Lower lobe of right lung (tissue), 2 donors: ENCODE data around the gene SPATA4. TPM values are rescaled to one million over a fixed set of nuclear protein-coding genes. Genes with fewer than 3 reads are reported as not detected.

ENCODE experiments used
- ATAC-seq, 2 donors: fragments of 200-7000 bp; cut with Tn5 transposase; one replicate each; pipeline ENCODE4 v1.9.1; 2020 to 2022; ENCODE audit warnings: mild to moderate bottlenecking in 2 of 2, moderate library complexity in 2 of 2
- DNase-seq: peaks from one replicate; pipeline ENCODE4 v3.0.0-alpha.2; 2020
- H3K27ac ChIP-seq: fragments of 200-600 bp; one replicate; pipeline ENCODE4 v1.8.0; 2022
- H3K27me3 ChIP-seq: fragments of 200-600 bp; one replicate; pipeline ENCODE4 v1.8.0; 2022; ENCODE audit warnings: low read depth
- H3K36me3 ChIP-seq: fragments of 200-600 bp; one replicate; pipeline ENCODE4 v1.8.0; 2022; ENCODE audit warnings: mild to moderate bottlenecking
- H3K4me1 ChIP-seq: fragments of 200-600 bp; one replicate; pipeline ENCODE4 v1.8.0; 2022
- H3K4me3 ChIP-seq: fragments of 200-600 bp; one replicate; pipeline ENCODE4 v1.8.0; 2022; ENCODE audit warnings: mild to moderate bottlenecking
- H3K9me3 ChIP-seq: fragments of 200-600 bp; one replicate; pipeline ENCODE4 v1.8.0; 2022
- CTCF ChIP-seq: fragments of 200-600 bp; IDR thresholded peaks from one replicate; pipeline ENCODE4 v1.8.0; 2022; ENCODE audit warnings: antibody characterized with exemption, mild to moderate bottlenecking
- intact Hi-C: fragments of 100-400 bp; cut with DNase I; formaldehyde crosslinking; loops from one replicate; pipeline ENCODE4 v1.11.0; 2022
- total RNA-seq: library from RNA; stranded (reverse); fragmentation: NEBNext Ultra II Directional; extraction: Animal tissue kit (Norgen Biotek cat#: 25700); gene quantifications from one replicate; pipeline ENCODE4 v1.2.1, GENCODE V29; 2021
- donor health status: DM: no; HTN: yes; CAD: no; lungs with severe emphysema.

SPATA4 gene
- total RNA-seq, 1 donor from 2014 or later, result 1.2 TPM

DNA sequence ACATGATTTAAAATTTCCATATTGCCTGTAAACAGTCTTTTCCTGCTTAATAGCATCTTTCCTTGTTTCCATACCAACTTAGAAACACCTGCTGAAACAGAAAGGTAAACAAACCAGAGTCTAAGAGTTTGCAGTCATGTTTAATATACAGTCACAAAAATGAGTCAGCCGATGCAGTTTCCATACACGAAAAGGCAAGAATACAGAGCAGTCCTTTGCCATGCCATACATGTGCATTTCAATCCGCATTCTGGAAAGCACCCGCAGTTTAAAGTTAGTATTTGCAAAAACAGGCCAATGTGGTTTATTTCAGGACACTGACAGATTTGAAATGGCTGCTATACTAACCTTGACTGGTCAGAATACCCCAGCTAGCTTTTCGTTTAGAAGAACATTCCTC lies 41.6 kb upstream of the SPATA4 start:
- Histone ChIP-seq H3K27ac (no peak overlapping the region), H3K9me3 (no peaks in the 10 kb centered on the region), H3K4me3 (no peak overlapping the region), H3K27me3 (no peaks in the 10 kb centered on the region), H3K4me1 (no peaks in the 10 kb centered on the region), H3K36me3 (no peaks in the 10 kb centered on the region)
- intact Hi-C loops, result no loop called here
- ATAC-seq, result no peak
- no peak for TF ChIP-seq CTCF
- no peak for DNase-seq

DNA sequence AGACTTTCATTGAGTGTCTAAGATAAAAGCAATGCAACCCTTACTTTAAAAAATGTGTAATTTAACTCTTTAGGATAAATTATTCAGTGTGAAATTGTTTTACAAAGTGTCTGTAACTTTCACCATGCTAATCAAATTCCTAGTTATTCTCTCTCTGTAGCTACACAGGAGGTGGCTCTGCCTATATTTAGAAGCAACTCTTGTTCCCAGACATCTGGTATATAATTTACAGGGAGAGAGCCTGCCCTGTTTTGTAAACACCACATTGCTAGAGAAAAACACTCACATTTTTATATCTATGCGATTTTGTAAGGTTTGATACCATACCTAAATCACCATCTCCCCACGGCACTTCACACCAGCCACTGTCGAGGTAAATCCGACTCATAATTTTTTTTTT lies 35.5 kb upstream of the SPATA4 start:
- intact Hi-C loops, result no loop called here
- Histone ChIP-seq H3K36me3 (no peaks in the 10 kb centered on the region), H3K4me3 (no peak overlapping the region), H3K9me3 (no peaks in the 10 kb centered on the region), H3K27me3 (no peaks in the 10 kb centered on the region), H3K27ac (no peak overlapping the region), H3K4me1 (no peaks in the 10 kb centered on the region)
- ATAC-seq (no peak), DNase-seq (no peak)
- TF ChIP-seq CTCF, result no peak

- Histone ChIP-seq H3K4me1 (no peaks in the 10 kb centered on the region), H3K4me3 (no peak overlapping the region), H3K9me3 (no peaks in the 10 kb centered on the region), H3K27ac (no peak overlapping the region), H3K36me3 (no peaks in the 10 kb centered on the region), H3K27me3 (no peaks in the 10 kb centered on the region)
- DNase-seq (no peak), ATAC-seq (no peak)
- TF ChIP-seq CTCF, result no peak
- intact Hi-C loops, result no loop called here
These were observed 34.3 kb upstream of the SPATA4 start for GRCh38 chr4:176229645-176230044.

- intact Hi-C loops, result no loop called here
- no peak for ATAC-seq
- Histone ChIP-seq H3K4me3 (no peak overlapping the region), H3K27me3 (no peaks in the 10 kb centered on the region), H3K9me3 (no peaks in the 10 kb centered on the region), H3K27ac (no peak overlapping the region), H3K36me3 (no peaks in the 10 kb centered on the region), H3K4me1 (no peaks in the 10 kb centered on the region)
- DNase-seq, result no peak
- no peak for TF ChIP-seq CTCF
These were observed 31.4 kb upstream of the SPATA4 start for GRCh38 chr4:176226736-176227135.

DNA sequence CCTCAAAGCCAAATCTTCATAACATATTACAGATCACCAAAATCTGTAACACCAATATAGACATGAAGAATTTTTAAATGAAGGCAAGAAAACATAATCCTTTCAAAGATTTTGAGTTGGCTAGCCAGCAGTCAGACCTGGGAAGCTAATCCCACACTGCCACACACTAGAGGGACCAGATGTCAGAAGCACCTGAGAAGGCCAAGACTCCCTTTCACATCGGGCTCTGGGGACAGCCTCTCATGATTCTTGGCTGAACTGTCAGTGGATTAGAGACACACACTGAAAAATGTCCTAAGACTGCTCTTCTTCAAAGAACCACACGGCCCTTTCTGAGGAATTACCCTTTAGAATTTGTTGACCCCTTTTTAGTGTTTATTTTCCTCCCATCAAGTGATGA lies 28.2 kb upstream of the SPATA4 start:
- no peaks in the 10 kb centered on the region for H3K36me3 ChIP-seq
- no peak for TF ChIP-seq CTCF
- H3K4me3 ChIP-seq, result no peak overlapping the region
- H3K9me3 ChIP-seq, result no peaks in the 10 kb centered on the region
- DNase-seq, result no peak
- no peak overlapping the region for H3K27ac ChIP-seq
- no peaks in the 10 kb centered on the region for H3K4me1 ChIP-seq
- no peak for ATAC-seq
- H3K27me3 ChIP-seq, result no peaks in the 10 kb centered on the region
- intact Hi-C loops, result no loop called here

DNA sequence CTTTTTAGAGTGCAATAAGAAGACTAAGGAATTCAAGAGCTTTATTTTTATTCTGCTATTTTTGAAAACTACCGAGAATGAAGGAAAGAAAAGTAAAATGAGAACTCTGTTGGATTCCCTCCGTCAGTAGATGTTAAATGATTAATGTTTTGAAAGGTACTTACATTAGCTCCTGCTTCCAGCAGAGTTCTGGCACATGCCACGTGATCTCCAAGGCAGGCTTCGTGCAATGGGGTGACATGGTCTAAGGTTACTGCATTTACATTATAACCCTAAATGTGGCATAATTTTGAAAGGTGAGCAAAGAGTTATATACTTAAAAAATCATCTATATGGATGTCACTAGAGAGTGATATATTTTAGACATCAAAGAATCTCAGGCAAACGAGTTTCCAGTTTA lies 26.8 kb upstream of the SPATA4 start:
- no peak for TF ChIP-seq CTCF
- no peak overlapping the region for H3K27ac ChIP-seq
- H3K27me3 ChIP-seq, result no peaks in the 10 kb centered on the region
- ATAC-seq (no peak), DNase-seq (no peak)
- no peaks in the 10 kb centered on the region for H3K4me1 ChIP-seq
- no peaks in the 10 kb centered on the region for H3K9me3 ChIP-seq
- H3K4me3 ChIP-seq, result no peak overlapping the region
- intact Hi-C loops, result no loop called here
- H3K36me3 ChIP-seq, result no peaks in the 10 kb centered on the region
